HUES6 (cell line): Measurements from ENCODE around the gene C5.

Source experiments
- H3K27ac ChIP-seq: 2 replicates; pipeline ENCODE4 v1.7.0; 2013; ENCODE audit warnings: low read depth, mild to moderate bottlenecking, low read length, inconsistent platforms
- H3K27me3 ChIP-seq: 2 replicates; pipeline ENCODE4 v1.6.1; 2013; ENCODE audit warnings: low read length; ENCODE audit not compliant: control insufficient read depth, insufficient read depth
- H3K36me3 ChIP-seq: 2 replicates; pipeline ENCODE4 v1.6.1; 2013; ENCODE audit warnings: low read length; ENCODE audit not compliant: control insufficient read depth, insufficient read depth
- H3K4me1 ChIP-seq: 2 replicates; pipeline ENCODE4 v1.6.1; 2013; ENCODE audit warnings: low read length; ENCODE audit not compliant: control insufficient read depth, insufficient read depth
- H3K4me3 ChIP-seq: 2 replicates; pipeline ENCODE4 v1.5.1; 2013; ENCODE audit warnings: low read depth, low read length
- H3K9ac ChIP-seq: one replicate; pipeline ENCODE4 v1.6.1; 2013; ENCODE audit warnings: mild to moderate bottlenecking, low read length
- H3K9me3 ChIP-seq: 2 replicates; pipeline ENCODE4 v1.6.1; 2013; ENCODE audit warnings: low read depth, low read length; ENCODE audit not compliant: control insufficient read depth, insufficient read depth

The C5 gene

DNA sequence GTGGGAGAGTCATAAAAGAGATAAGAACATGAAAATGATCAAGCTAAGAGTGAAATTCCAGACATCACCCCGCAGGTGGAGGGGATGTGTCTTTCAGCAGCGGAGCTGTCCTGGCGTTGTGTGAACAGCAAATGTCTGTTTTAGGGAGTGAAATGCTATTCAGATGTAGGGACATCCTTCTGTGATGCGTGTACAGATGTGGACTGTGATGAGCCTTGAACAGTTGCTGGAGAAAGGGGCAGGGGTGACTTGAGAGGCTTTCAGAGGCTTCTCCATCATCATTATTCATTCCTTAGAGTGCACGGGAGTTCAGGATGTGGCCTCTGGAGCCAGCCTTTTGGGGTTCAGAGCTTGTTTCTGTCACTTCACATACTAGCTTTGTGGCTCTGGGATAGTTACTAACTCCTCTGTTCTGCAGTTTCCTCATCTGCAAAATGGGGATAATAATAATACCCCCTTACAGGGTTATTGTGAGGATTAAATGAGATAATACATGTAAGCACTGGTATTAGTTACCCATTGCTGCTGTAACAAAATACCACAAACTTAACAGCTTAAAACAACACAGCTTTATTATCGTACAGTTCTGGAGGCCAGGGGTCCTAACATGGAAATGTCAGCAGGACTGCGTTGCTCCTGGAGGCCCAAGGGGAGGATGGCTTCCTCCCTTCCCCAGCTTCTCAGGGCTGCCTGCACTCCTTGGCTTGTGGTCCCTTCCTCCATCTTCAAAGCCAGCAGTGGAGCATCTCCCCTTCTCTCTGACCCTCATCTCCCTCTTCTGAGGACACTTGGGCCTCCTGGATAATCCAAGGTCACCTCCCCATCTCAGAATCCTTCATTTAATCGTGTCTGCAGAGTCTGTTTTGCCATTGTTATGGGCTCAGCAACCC is 132.8 kb downstream of the C5 start:
- H3K27me3 ChIP-seq = no peaks in the 10 kb centered on the region
- H3K27ac ChIP-seq = no peak overlapping the region
- no peak overlapping the region for H3K9ac ChIP-seq
- no peaks in the 10 kb centered on the region for H3K36me3 ChIP-seq
- peaks cover 17% of the 10 kb centered on the region; the same call in 1 of the 2 replicates for H3K4me1 ChIP-seq
- H3K4me3 ChIP-seq = no peak overlapping the region
- H3K9me3 ChIP-seq = peaks cover 3% of the 10 kb centered on the region; the same call in 1 of the 2 replicates

DNA sequence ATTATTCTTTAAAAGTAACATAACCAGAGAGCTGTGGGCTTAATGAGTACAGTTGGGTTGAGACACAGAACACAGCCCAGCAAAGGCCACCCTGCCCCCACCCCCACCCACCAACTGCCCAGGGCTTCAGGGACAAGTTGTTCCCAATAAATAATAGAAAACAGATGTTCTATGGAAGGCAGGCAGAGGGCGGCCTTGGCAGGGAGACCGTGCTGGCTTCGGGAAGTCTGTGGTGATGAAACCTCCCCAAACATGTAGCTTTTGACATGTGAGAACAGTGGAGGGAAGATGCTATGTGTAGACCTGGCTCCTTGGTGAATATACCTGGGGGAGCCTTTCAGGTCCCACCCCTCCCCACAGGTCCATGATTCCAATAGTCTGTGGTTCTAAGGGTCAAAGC is 133.5 kb downstream of the C5 start:
- H3K9ac ChIP-seq = no peak overlapping the region
- H3K9me3 ChIP-seq = peaks cover 3% of the 10 kb centered on the region; the same call in 1 of the 2 replicates
- no peaks in the 10 kb centered on the region for H3K36me3 ChIP-seq
- no peak overlapping the region for H3K27ac ChIP-seq
- H3K4me1 ChIP-seq = peaks cover 17% of the 10 kb centered on the region
- H3K4me3 ChIP-seq = no peak overlapping the region
- H3K27me3 ChIP-seq = no peaks in the 10 kb centered on the region

DNA sequence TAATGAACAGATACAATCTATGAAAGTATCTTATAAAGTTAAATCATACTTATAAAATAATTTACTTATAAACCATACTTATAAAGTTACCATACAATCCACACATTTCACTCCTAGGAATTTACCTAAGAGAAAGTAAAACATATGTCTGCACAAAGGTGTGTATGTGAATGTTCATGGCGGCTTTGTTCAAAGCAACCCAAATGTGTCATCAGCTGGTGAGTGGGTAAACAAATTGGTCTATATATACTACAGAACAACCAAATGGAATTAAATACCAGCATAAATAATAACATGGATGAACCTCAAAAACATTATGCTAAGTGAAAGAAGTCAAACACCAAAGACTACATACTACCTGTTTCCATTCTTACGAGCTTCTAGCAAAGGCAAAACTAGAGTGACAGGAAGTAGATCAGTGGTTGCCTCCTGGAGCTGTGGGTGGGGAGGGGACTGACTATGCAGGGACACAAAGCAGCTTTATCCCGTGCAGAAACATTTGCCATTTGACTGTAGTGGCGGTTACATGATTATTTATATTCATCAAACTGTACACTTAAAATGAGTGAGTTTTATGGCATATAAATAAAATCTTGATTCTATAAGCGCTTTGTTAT is 134.1 kb downstream of the C5 start:
- Histone ChIP-seq H3K4me3 (no peak overlapping the region), H3K27ac (no peak overlapping the region), H3K9ac (no peak overlapping the region), H3K36me3 (no peaks in the 10 kb centered on the region), H3K4me1 (peaks cover 19% of the 10 kb centered on the region), H3K27me3 (no peaks in the 10 kb centered on the region), H3K9me3 (peaks cover 3% of the 10 kb centered on the region; the same call in 1 of the 2 replicates)

DNA sequence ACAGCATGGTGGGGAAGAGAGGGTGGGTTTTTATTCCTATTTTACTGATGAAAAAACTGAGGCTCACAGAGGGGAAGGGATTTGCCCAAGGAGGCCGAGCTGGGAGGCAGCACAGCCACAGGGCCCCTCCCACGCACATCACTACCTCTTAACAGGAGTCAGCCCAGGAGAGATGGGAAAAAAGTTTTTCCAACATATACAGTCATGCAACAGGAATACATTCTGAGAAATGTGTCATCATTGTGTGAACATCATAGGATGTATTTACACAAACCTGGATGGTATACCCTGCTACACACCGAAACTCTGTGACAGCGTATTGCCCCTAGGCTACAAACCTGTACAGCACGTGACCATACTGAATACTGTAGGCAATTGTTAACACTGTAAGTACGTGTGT is 135.1 kb downstream of the C5 start:
- peaks cover 3% of the 10 kb centered on the region; the same call in 1 of the 2 replicates for H3K9me3 ChIP-seq

DNA sequence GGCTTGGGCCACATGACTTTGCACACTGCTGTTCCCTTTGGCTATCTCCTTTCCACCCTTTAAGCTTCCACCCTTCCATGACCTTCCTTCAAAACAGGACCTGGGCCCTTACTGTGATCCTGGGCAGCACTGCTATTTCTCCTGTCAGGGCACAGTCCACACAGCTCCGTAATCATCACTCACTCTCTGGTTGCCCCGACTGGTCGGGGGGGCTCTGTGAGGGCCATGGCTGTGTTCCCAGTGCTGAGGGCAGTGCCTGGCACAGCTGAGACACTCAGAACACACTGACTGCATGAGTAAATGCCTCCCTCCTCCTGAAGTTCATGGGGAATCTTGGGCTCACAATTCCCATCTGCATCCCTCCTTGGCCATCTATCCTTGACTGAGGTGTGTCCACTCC is 135.7 kb downstream of the C5 start:
- H3K9me3 ChIP-seq = peaks cover 3% of the 10 kb centered on the region; the same call in 1 of the 2 replicates
- H3K9ac ChIP-seq = no peak overlapping the region
- H3K36me3 ChIP-seq = no peaks in the 10 kb centered on the region
- no peak overlapping the region for H3K27ac ChIP-seq
- H3K4me3 ChIP-seq = no peak overlapping the region
- H3K4me1 ChIP-seq = peaks cover 12% of the 10 kb centered on the region
- H3K27me3 ChIP-seq = no peaks in the 10 kb centered on the region

More for the DNA sequence above, 135.1 kb downstream of the C5 start:
- H3K36me3 ChIP-seq = no peaks in the 10 kb centered on the region
- peaks cover 12% of the 10 kb centered on the region for H3K4me1 ChIP-seq
- no peak overlapping the region for H3K4me3 ChIP-seq
- no peak overlapping the region for H3K27ac ChIP-seq
- H3K27me3 ChIP-seq = no peaks in the 10 kb centered on the region
- H3K9ac ChIP-seq = no peak overlapping the region

DNA sequence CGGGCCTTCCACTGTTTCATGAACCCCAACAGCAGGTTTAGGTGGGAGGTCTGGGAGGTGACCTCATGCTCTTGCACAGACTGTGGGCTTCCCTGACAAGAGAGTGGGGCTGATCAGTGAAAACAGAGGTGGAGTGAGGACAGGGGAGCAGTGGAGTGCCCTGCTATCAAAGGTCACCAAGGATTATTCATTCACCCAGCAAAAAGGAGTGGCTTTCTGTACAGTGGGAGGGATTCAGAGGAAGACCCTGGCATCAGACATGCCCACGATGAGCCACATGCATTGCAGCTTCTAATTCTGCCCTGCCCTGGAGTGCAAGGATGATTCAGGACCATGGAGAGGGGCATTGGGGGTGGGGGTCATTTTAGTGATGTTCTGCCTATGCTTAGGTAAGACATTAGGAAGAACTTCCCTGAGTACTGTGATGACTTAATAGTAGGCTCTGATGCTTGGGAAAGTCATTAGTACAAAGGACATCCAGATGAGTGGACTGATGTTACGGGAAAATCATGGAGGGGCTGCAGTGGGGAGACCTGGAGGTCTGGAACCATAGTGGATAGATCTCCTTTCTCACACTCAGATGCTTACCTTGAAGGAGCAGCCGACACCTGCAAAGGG is 136.3 kb downstream of the C5 start:
- Histone ChIP-seq H3K4me1 (peaks cover 10% of the 10 kb centered on the region), H3K9me3 (peaks cover 3% of the 10 kb centered on the region; the same call in 1 of the 2 replicates), H3K36me3 (no peaks in the 10 kb centered on the region), H3K27me3 (no peaks in the 10 kb centered on the region), H3K4me3 (no peak overlapping the region), H3K9ac (no peak overlapping the region), H3K27ac (no peak overlapping the region)

DNA sequence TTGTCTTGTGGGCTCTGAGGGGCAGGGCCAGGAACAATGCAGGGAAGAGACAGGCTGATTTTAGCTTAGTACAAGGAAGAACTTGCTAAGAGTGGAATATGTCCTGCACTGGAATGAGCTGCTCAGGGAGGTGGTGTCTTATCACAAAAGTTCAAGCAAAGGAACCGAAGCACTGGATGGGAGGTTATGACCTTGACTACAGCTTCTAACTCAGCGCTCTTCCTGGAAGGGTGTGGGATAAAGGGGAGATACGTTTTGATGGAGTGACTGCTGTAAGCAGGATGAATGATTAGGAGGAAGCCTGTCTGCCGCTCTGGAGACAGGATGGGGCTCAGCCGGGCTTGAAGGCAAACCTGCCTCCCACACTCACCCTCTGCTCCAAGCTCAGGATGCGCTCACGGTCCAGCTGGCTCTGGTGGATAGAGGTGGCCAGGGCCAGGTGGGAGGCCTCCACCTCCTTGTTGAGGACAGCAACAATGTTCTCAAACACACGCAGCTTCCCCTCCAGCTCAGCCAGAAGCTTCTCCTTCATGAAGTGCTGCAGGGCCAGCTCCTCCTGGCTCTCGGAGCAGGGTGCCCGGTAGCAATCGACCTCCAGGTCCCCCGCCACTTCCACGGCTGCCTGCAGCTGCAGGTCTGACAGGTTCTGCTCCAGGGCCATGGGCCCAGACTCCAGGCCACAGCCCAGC is 137.0 kb downstream of the C5 start:
- H3K9ac ChIP-seq = no peak overlapping the region
- no peaks in the 10 kb centered on the region for H3K27me3 ChIP-seq
- no peak overlapping the region for H3K4me3 ChIP-seq
- H3K4me1 ChIP-seq = peaks cover 10% of the 10 kb centered on the region
- peaks cover 3% of the 10 kb centered on the region; the same call in 1 of the 2 replicates for H3K9me3 ChIP-seq
- H3K36me3 ChIP-seq = no peaks in the 10 kb centered on the region
- no peak overlapping the region for H3K27ac ChIP-seq

DNA sequence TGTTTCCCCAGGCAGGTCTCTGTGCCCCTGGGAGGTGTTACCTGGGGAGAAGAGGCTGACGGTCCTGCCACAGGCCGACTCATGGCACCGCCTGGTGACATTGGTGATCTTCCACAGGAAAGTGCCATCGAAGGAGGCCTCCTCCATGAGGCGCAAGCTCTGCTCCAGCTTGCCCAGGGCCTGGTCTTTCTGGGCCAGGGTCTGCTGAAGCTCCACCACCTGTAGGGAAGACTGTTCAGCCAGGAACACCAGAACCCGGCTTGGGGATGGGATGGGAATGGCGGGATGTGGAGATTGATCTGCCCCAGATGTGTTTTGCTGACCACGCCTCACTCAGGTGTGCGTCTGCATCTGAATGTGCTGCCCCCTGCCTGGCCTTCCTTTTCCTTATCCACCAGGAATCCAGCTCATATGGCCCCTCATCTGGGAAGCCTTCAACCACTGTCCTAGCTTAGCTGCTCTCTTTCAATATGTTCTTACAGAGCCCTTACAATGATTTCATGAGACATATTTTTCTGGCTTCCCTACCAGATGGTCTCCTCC is 138.7 kb downstream of the C5 start:
- Histone ChIP-seq H3K27me3 (no peaks in the 10 kb centered on the region), H3K9ac (no peak overlapping the region), H3K27ac (no peak overlapping the region), H3K9me3 (no peaks in the 10 kb centered on the region), H3K4me1 (peaks cover 10% of the 10 kb centered on the region), H3K36me3 (no peaks in the 10 kb centered on the region), H3K4me3 (no peak overlapping the region)

DNA sequence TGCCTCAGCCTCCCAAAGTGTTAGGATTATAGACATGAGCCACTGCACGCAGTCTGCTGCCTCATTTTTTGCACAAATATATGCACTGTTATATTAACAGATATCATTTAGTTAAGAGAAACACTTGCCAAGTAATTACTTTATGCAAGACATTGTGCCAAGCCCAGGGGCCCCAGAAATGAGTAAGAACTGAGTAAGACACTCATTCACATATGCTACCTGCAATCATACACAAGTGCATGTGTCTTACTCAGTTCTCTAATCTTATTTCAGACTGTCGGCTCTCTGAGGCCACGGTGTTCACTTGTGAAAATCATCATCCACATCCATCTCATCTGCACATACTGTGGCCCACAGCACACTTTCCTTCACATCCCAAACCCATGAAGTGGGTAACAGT is 139.4 kb downstream of the C5 start:
- H3K9me3 ChIP-seq = no peaks in the 10 kb centered on the region
- peaks cover 10% of the 10 kb centered on the region for H3K4me1 ChIP-seq
- H3K27me3 ChIP-seq = no peaks in the 10 kb centered on the region
- H3K36me3 ChIP-seq = no peaks in the 10 kb centered on the region
- no peak overlapping the region for H3K4me3 ChIP-seq
- H3K9ac ChIP-seq = no peak overlapping the region
- no peak overlapping the region for H3K27ac ChIP-seq

DNA sequence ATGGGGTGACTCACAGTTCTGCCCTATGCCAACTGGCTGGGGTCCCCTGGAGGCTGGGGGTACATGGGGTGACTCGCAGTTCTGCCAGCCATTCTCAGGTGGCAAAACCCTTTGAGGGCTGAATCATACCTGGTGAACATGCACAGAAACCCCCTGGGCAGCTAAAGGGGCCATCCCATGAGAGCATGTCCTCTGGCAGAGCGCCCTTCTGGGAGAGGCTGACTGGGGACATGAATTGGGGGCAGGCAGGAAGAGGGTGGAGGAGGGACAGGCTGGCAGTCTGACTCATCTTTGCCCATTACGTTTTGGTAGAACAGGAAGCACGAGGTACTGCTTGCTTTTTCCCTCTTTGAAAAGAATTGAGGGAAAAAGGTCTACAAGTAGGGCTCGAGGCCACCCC is 140.2 kb downstream of the C5 start:
- H3K4me3 ChIP-seq = no peak overlapping the region
- no peaks in the 10 kb centered on the region for H3K9me3 ChIP-seq
- no peaks in the 10 kb centered on the region for H3K27me3 ChIP-seq
- no peak overlapping the region for H3K27ac ChIP-seq
- H3K4me1 ChIP-seq = peaks cover 10% of the 10 kb centered on the region
- H3K9ac ChIP-seq = no peak overlapping the region
- no peaks in the 10 kb centered on the region for H3K36me3 ChIP-seq
